SK-N-SH (cell line): ENCODE measurements around the gene CENPU. TPM values are rescaled to one million over a fixed set of nuclear protein-coding genes. Genes with fewer than 3 reads are reported as not detected.
A peak's percentile ranks its signal among the peaks of the same experiment; 100 is the strongest.

Source experiments
- CTCF ChIA-PET: fragments of 300-600, 350-600 bp; formaldehyde crosslinking; extraction: SDS; loops from one replicate; lab custom pipeline; 2021; lab: Yijun Ruan, JAX
- POLR2A ChIA-PET: fragments of 350-600 bp; sonication (Branson Sonifier 250); formaldehyde crosslinking; extraction: SDS; loops from one replicate; lab custom pipeline; 2020; ENCODE audit warnings: antibody characterized with exemption, inconsistent platforms; lab: Yijun Ruan, JAX
- DNase-seq: peaks from one replicate; pipeline ENCODE4 v3.0.0; 2012
- H2AFZ ChIP-seq: fragments of 200-600 bp; sonication (generic); 2 replicates; pipeline ENCODE4 v1.8.1; 2016; ENCODE audit warnings: antibody characterized with exemption, mild to moderate bottlenecking, low read depth
- H3F3A ChIP-seq: fragments of 200-600 bp; sonication (generic); replicated peaks from 2 replicates; pipeline ENCODE3; 2016; ENCODE audit warnings: antibody characterized with exemption, mild to moderate bottlenecking; ENCODE audit not compliant: insufficient read depth
- H3K27ac ChIP-seq, 2 experiments: fragments of 200-500 bp in 1 of 2; fragments of 200-600 bp in 1 of 2; sonication (Bioruptor generic) in 1 of 2; sonication (generic), shearing (Covaris generic) in 1 of 2; 2 replicates each; pipeline versions ENCODE4 v1.5.1 to v1.6.1; 2014 to 2016; ENCODE audit warnings: low read depth in 2 of 2, inconsistent platforms in 1 of 2, low read length in 1 of 2, mild to moderate bottlenecking in 1 of 2, mixed read lengths in 1 of 2
- H3K27me3 ChIP-seq: fragments of 200-600 bp; sonication (generic), shearing (Covaris generic); 2 replicates; pipeline ENCODE4 v1.6.1; 2016; ENCODE audit warnings: mixed run types; ENCODE audit not compliant: insufficient read depth
- H3K36me3 ChIP-seq, 2 experiments: fragments of 200-500 bp in 1 of 2; fragments of 200-600 bp in 1 of 2; sonication (Bioruptor generic) in 1 of 2; sonication (generic) in 1 of 2; replicated peaks in 1 of 2; 2 replicates each; pipeline versions ENCODE3 to v1.5.1; 2014 to 2016; ENCODE audit warnings: low read length in 1 of 2, mild to moderate bottlenecking in 1 of 2; ENCODE audit not compliant: insufficient read depth in 2 of 2, control insufficient read depth in 1 of 2
- H3K4me1 ChIP-seq, 2 experiments: fragments of 200-500 bp in 1 of 2; fragments of 200-600 bp in 1 of 2; sonication (Bioruptor generic) in 1 of 2; sonication (generic), shearing (Covaris generic) in 1 of 2; 2 replicates each; pipeline versions ENCODE4 v1.5.1 to v1.6.1; 2014 to 2016; ENCODE audit warnings: low read depth in 1 of 2, low read length in 1 of 2, mixed run types in 1 of 2; ENCODE audit not compliant: insufficient read depth in 2 of 2, control insufficient read depth in 1 of 2
- H3K4me2 ChIP-seq: fragments of 200-600 bp; sonication (generic), shearing (Covaris generic); 2 replicates; pipeline ENCODE4 v1.6.1; 2017; ENCODE audit warnings: mixed run types
- H3K4me3 ChIP-seq, 2 experiments: fragments of 200-500 bp in 1 of 2; fragments of 200-600 bp in 1 of 2; sonication (Bioruptor generic) in 1 of 2; sonication (generic), shearing (Covaris generic) in 1 of 2; 2 replicates each; pipeline versions ENCODE4 v1.5.1 to v1.8.1; 2014 to 2016; ENCODE audit warnings: low read depth in 2 of 2, inconsistent platforms in 1 of 2, low read length in 1 of 2, mild to moderate bottlenecking in 1 of 2, mixed read lengths in 1 of 2, moderate library complexity in 1 of 2
- H3K79me2 ChIP-seq: fragments of 200-600 bp; sonication (generic); 2 replicates; pipeline ENCODE4 v1.8.1; 2017; ENCODE audit warnings: mild to moderate bottlenecking; ENCODE audit not compliant: insufficient read depth
- H3K9ac ChIP-seq: fragments of 200-600 bp; sonication (generic); 2 replicates; pipeline ENCODE4 v1.6.1; 2017; ENCODE audit warnings: mixed run types
- H3K9me2 ChIP-seq: fragments of 200-600 bp; sonication (generic); 2 replicates; pipeline ENCODE4 v1.6.1; 2017; ENCODE audit warnings: mixed run types
- H3K9me3 ChIP-seq: fragments of 200-600 bp; sonication (generic); 2 replicates; pipeline ENCODE4 v1.6.1; 2017; ENCODE audit warnings: mixed run types, mild to moderate bottlenecking, moderate library complexity
- H4K20me1 ChIP-seq: fragments of 200-600 bp; sonication (generic); 2 replicates; pipeline ENCODE4 v1.6.1; 2017; ENCODE audit warnings: mild to moderate bottlenecking, mixed run types; ENCODE audit not compliant: insufficient read depth
- CHD2 ChIP-seq: fragments of 150-350 bp; IDR thresholded peaks from 2 replicates; pipeline ENCODE4 v1.6.1; 2018; ENCODE audit warnings: low read length; ENCODE audit not compliant: partially characterized antibody
- FOSL2 ChIP-seq: IDR thresholded peaks from 2 replicates; pipeline ENCODE4 v1.4.0; 2012; ENCODE audit warnings: low read depth, mild to moderate bottlenecking, moderate library complexity, borderline replicate concordance
- JUND ChIP-seq: IDR thresholded peaks from 2 replicates; pipeline ENCODE4 v1.4.0; 2012
- MAX ChIP-seq: IDR thresholded peaks from 2 replicates; pipeline ENCODE4 v1.4.0; 2012; ENCODE audit warnings: low read depth
- MEF2A ChIP-seq: IDR thresholded peaks from 2 replicates; pipeline ENCODE4 v1.4.0; 2012; ENCODE audit warnings: low read depth, borderline replicate concordance
- MXI1 ChIP-seq: IDR thresholded peaks from 2 replicates; pipeline ENCODE4 v1.6.1; 2012; ENCODE audit warnings: mild to moderate bottlenecking, low read depth, low read length, improper control_type of control experiment
- NFIC ChIP-seq: IDR thresholded peaks from 2 replicates; pipeline ENCODE4 v1.4.0; 2012; ENCODE audit warnings: borderline replicate concordance
- NRF1 ChIP-seq: IDR thresholded peaks from 2 replicates; pipeline ENCODE4 v1.6.1; 2012; ENCODE audit warnings: low read depth, mild to moderate bottlenecking, low read length
- PBX3 ChIP-seq: IDR thresholded peaks from 2 replicates; pipeline ENCODE4; 2012
- RAD21 ChIP-seq: IDR thresholded peaks from 2 replicates; pipeline ENCODE4 v1.6.1; 2012; ENCODE audit warnings: mild to moderate bottlenecking, low read length
- SMC3 ChIP-seq: IDR thresholded peaks from 2 replicates; pipeline ENCODE4 v1.6.1; 2012; ENCODE audit warnings: low read depth, low read length, improper control_type of control experiment
- TCF12 ChIP-seq: IDR thresholded peaks from 2 replicates; pipeline ENCODE4 v1.4.0; 2012
- USF2 ChIP-seq: fragments of 150-350 bp; IDR thresholded peaks from 2 replicates; pipeline ENCODE4 v1.6.1; 2017; ENCODE audit warnings: antibody characterized with exemption, low read length, low read depth, borderline replicate concordance
- WGBS: methylation state at CpG from one replicate; pipeline ENCODE4 v1.1.6; 2017; ENCODE audit warnings: low lambda C conversion rate; 5-methylcytosine and 5-hydroxymethylcytosine counted together
- polyA plus RNA-seq, 3 experiments: library from polyadenylated mRNA; depleted of rRNA; stranded (reverse); fragments of >200 nt; gene quantifications; 2 replicates each; pipeline ENCODE4 v1.2.3, GENCODE V29; 2012

Gene CENPU
- polyA plus RNA-seq, 1 of the 3 experiments (the other 2 are of a cell fraction): 8.7 TPM

GRCh38 chr4:184755278-184755677 lies 21.4 kb upstream of the CENPU start (continued):
- TF ChIP-seq FOSL2: peak; percentile 51; the same call in 1 of the 2 replicates

GRCh38 chr4:184752496-184753275 lies 18.8 kb upstream of the CENPU start:
- H3K4me2 ChIP-seq: no peak overlapping the region
- H3K36me3 ChIP-seq: peaks cover 4 to 11% of the 10 kb centered on the region in 2 experiments
- H3K79me2 ChIP-seq: no peaks in the 10 kb centered on the region
- no peak overlapping the region for H3K4me3 ChIP-seq
- H3K9me2 ChIP-seq: no peaks in the 10 kb centered on the region
- H4K20me1 ChIP-seq: no peaks in the 10 kb centered on the region
- no peak overlapping the region for H3K9ac ChIP-seq
- no peaks in the 10 kb centered on the region; a peak in 1 of 4 replicates for H3K4me1 ChIP-seq
- DNase-seq: no peak
- POLR2A ChIA-PET: interaction anchor here (0.9 to 1.4 kb wide), 2 partner anchors 231 to 390 kb away, joined by 3 read pairs; no protein-coding TSS in a partner anchor
- WGBS: 86% methylated on average over 8 of the region's 9 CpGs
- CTCF ChIA-PET: interaction anchor here (0.7 to 1.6 kb wide), 3 partner anchors 27 to 232 kb away, joined by 3 to 4 read pairs (median 3); no protein-coding TSS in a partner anchor
- no peak overlapping the region for H3K27ac ChIP-seq
- no peaks in the 10 kb centered on the region for H3K27me3 ChIP-seq
- no peak for TF ChIP-seq NRF1
- TF ChIP-seq MEF2A: no peak
- TF ChIP-seq MAX: no peak
- no peak for TF ChIP-seq NFIC
- no peak for TF ChIP-seq USF2
- no peak for TF ChIP-seq JUND
- TF ChIP-seq FOSL2: no peak
- TF ChIP-seq MXI1: no peak
- TF ChIP-seq CHD2: no peak
- TF ChIP-seq SMC3: no peak
- TF ChIP-seq TCF12: no peak
- no peak for TF ChIP-seq RAD21
- TF ChIP-seq PBX3: no peak
- no peaks in the 10 kb centered on the region for H3K9me3 ChIP-seq
- no peak overlapping the region for H2AFZ ChIP-seq
- H3F3A ChIP-seq: peaks cover 9% of the 10 kb centered on the region
